Upper lobe of right lung (tissue), 1 donor: Measurements from ENCODE around the gene SPATA13. TPM values are rescaled to one million over a fixed set of nuclear protein-coding genes. Genes with fewer than 3 reads are reported as not detected.

ENCODE experiments used
- ATAC-seq: fragments of 200-7000 bp; cut with Tn5 transposase; one replicate; pipeline ENCODE4 v1.9.1; 2020; ENCODE audit warnings: mild to moderate bottlenecking, moderate library complexity
- DNase-seq: peaks from one replicate; pipeline ENCODE4 v3.0.0-alpha.2; 2020
- H3K27ac ChIP-seq: fragments of 200-600 bp; one replicate; pipeline ENCODE4 v1.8.0; 2022
- H3K27me3 ChIP-seq: fragments of 200-600 bp; one replicate; pipeline ENCODE4 v1.8.0; 2022; ENCODE audit warnings: mild to moderate bottlenecking
- H3K36me3 ChIP-seq: fragments of 200-600 bp; one replicate; pipeline ENCODE4 v1.8.0; 2022
- H3K4me1 ChIP-seq: fragments of 200-600 bp; one replicate; pipeline ENCODE4 v1.8.0; 2022
- H3K4me3 ChIP-seq: fragments of 200-600 bp; one replicate; pipeline ENCODE4 v1.8.0; 2022; ENCODE audit warnings: mild to moderate bottlenecking
- H3K9me3 ChIP-seq: fragments of 200-600 bp; one replicate; pipeline ENCODE4 v1.8.0; 2022
- intact Hi-C: fragments of 100-400 bp; cut with DNase I; formaldehyde crosslinking; loops from one replicate; pipeline ENCODE4 v1.11.0; 2022
- total RNA-seq: library from RNA; stranded (reverse); fragmentation: NEBNext Ultra II Directional; extraction: Animal tissue kit (Norgen Biotek cat#: 25700); gene quantifications from one replicate; pipeline ENCODE4 v1.2.1, GENCODE V29; 2021
- TF ChIP-seq, protein P1 (sequence below): fragments of 200-600 bp; IDR thresholded peaks from one replicate; pipeline ENCODE4 v1.8.0; 2022; ENCODE audit warnings: antibody characterized with exemption
- donor health status: DM: no; HTN: yes; CAD: no; lungs with severe emphysema.

The SPATA13 gene
- total RNA-seq, 1 donor from 2014 or later = 34.4 TPM

DNA sequence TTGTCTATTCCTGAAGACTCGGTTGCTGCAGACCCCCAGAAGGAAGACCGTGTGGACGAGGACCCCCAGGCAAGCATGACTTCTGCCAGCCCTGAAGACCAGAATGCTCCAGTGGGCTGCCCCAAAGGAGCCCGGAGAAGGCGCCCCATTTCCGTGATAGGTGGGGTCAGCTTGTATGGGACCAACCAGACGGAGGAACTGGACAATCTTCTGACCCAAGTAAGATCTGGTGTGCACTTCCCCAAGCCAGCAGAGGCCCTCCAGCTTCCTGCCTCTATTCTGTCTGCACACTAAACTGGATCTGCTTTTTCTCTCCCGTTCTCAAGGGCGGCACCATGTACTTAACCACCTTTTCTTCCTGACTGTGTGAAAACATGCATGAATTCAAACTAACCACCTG, 89.1 kb downstream of the SPATA13 start:
- TF ChIP-seq, protein P1, sequence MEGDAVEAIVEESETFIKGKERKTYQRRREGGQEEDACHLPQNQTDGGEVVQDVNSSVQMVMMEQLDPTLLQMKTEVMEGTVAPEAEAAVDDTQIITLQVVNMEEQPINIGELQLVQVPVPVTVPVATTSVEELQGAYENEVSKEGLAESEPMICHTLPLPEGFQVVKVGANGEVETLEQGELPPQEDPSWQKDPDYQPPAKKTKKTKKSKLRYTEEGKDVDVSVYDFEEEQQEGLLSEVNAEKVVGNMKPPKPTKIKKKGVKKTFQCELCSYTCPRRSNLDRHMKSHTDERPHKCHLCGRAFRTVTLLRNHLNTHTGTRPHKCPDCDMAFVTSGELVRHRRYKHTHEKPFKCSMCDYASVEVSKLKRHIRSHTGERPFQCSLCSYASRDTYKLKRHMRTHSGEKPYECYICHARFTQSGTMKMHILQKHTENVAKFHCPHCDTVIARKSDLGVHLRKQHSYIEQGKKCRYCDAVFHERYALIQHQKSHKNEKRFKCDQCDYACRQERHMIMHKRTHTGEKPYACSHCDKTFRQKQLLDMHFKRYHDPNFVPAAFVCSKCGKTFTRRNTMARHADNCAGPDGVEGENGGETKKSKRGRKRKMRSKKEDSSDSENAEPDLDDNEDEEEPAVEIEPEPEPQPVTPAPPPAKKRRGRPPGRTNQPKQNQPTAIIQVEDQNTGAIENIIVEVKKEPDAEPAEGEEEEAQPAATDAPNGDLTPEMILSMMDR = no peak
- H3K4me3 ChIP-seq = no peak overlapping the region
- no peaks in the 10 kb centered on the region for H3K9me3 ChIP-seq
- DNase-seq (no peak), ATAC-seq (peak; percentile 45)
- intact Hi-C loops = no loop called here
- peaks cover 11% of the 10 kb centered on the region for H3K4me1 ChIP-seq
- H3K27me3 ChIP-seq = no peaks in the 10 kb centered on the region
- H3K27ac ChIP-seq = no peak overlapping the region
- H3K36me3 ChIP-seq = no peaks in the 10 kb centered on the region

DNA sequence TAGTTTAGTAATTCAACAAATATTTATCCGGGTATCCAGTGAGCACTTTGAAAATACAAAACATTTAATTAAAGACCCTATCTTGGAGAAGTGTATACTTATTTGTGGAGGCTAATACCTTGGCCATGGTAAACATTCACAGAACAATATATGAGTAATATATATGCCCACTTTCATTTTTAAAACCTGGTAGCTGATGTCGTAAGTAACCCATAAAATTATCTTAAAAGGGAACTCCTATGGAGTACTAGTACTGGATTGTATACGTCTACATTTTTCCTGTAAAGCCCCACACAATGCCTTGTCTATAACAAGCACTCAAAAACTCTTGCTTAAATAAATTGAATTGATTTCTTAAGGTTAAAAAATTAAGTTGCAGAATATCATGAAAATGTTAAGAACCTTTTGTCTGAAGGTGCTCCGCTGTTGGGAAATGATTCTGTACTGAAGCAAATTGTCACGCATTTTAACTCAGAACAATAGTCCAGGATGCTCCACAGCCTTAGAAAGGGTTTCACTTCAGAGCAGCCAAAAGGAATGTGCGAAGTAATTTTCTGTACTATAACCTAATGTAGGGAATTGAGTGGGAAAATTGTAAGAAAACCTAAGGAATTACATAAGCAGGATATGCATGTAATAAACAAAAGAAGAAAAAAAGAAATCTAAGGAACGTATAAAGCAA, 90.0 kb downstream of the SPATA13 start:
- H3K36me3 ChIP-seq = no peaks in the 10 kb centered on the region
- H3K9me3 ChIP-seq = no peaks in the 10 kb centered on the region
- no peak overlapping the region for H3K27ac ChIP-seq
- peaks cover 11% of the 10 kb centered on the region for H3K4me1 ChIP-seq
- DNase-seq (no peak), ATAC-seq (no peak)
- H3K27me3 ChIP-seq = no peaks in the 10 kb centered on the region
- TF ChIP-seq, protein P1 = no peak
- no peak overlapping the region for H3K4me3 ChIP-seq
- intact Hi-C loops = no loop called here

DNA sequence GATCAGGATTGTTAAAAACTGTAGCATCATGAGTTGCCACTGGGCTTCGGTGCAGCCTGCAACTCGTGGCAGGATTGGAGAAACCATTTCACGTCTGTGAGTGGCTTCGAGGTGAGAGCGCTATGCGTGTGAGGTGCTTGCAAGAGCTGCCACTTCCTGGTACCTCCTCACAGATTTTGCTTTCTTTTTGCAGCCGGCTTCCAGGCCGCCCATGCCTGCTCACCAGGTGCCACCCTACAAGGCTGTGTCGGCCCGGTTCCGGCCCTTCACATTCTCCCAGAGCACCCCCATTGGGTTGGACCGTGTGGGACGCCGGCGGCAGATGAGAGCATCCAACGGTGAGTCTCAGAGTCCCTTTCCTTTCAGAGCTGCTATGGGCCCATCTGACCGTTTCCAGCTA, 91.0 kb downstream of the SPATA13 start:
- Histone ChIP-seq H3K4me3 (peak overlapping the region; percentile 32), H3K27ac (no peak overlapping the region), H3K36me3 (no peaks in the 10 kb centered on the region), H3K27me3 (no peaks in the 10 kb centered on the region), H3K9me3 (no peaks in the 10 kb centered on the region), H3K4me1 (peaks cover 11% of the 10 kb centered on the region)
- DNase-seq = no peak
- ATAC-seq = peak; percentile 8
- intact Hi-C loops = no loop called here
- TF ChIP-seq, protein P1 = no peak

DNA sequence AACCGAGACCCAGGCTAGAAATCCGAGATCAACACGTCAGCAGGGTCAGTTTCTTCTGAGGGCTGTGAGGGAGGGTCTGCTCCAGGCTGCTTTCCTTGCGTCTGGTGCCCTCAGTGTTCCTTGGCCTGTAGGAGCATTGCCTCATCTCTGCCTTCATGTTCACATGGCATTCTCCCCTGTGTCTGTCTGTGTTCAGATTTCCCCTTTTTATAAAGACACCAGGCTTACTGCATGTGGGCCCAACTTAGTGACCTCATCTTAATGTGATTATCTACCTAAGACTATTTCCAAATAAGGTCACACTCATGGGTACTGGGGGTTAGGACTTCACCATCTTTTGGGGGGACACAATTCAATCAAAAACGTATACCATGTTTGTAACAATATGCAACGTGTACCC, 91.6 kb downstream of the SPATA13 start:
- Histone ChIP-seq H3K36me3 (no peaks in the 10 kb centered on the region), H3K4me1 (peaks cover 11% of the 10 kb centered on the region), H3K27me3 (no peaks in the 10 kb centered on the region), H3K9me3 (no peaks in the 10 kb centered on the region), H3K27ac (no peak overlapping the region), H3K4me3 (peak overlapping the region; percentile 32)
- DNase-seq (no peak), ATAC-seq (peak; percentile 28)
- intact Hi-C loops = no loop called here
- TF ChIP-seq, protein P1 = no peak

DNA sequence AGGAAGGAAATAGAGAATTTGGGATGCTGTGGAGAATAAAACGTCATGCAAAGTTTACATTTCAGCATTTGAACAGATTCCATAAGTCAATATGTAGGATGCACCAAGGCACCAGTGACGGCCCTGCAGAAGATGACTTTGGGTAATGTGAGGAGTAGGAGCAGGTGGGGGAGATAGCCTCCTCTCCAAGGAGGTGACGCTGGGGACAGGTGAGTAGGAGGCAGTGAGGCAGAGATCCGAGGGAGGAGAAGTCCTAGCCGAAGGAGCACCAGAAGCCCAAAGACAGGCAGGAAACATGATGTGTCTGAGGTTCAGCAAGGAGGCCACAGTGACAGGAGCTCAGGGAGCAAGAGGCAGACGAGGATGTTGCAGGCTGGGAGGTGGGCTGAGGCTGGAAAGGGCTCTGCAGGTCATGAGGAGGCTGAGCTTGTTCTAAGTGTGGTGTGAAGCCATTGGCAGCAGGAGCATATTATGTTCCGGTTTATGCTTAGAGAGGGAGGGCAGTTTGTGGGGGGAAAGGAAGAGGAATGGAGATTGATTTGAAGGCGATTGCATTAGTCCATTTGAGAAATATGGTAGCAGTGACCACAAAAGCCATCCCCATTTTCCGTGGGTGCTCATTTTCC, 93.1 kb downstream of the SPATA13 start:
- Histone ChIP-seq H3K27ac (peak overlapping the region; percentile 71), H3K9me3 (no peaks in the 10 kb centered on the region), H3K36me3 (no peaks in the 10 kb centered on the region), H3K4me1 (peaks cover 11% of the 10 kb centered on the region), H3K27me3 (no peaks in the 10 kb centered on the region), H3K4me3 (peak overlapping the region; percentile 18)
- DNase-seq = no peak
- ATAC-seq = peak; percentile 60
- intact Hi-C loops = no loop called here
- TF ChIP-seq, protein P1 = no peak
